ENCODE data around the gene TOR1B.

TOR1B gene

DNA sequence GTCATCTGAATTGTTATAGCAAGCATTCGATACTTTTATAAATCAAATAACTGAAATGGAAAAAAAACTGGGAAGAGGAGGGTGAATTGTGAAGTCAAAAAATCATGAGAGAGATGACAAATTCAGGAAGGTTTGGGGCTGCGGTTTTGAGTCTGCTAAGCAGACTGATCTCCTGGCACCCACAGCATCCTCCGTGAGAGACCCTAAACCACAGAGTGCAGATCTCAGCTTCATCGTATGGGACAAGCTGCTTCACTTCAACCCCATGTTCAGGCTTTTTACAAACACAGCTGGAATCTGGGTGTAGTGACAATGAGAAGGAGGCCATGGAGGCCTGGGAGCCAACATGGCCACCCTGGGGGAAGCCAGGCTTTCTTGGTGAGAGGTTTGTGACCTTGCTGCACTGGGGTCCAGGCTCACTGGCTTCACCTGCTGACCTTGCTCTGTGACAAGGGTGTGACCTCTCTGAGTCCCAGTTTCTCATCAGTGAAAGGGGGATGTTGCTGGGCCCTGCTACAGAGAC, 51.7 kb downstream of the TOR1B start:
- H3K4me3 ChIP-seq (ENCODE audit: low read depth, low read length): no peak overlapping the region
- TF ChIP-seq CTCF (IDR thresholded peaks at IDR 0.05; ENCODE audit: borderline replicate concordance, insufficient read depth, low read depth, low read length): no peak

DNA sequence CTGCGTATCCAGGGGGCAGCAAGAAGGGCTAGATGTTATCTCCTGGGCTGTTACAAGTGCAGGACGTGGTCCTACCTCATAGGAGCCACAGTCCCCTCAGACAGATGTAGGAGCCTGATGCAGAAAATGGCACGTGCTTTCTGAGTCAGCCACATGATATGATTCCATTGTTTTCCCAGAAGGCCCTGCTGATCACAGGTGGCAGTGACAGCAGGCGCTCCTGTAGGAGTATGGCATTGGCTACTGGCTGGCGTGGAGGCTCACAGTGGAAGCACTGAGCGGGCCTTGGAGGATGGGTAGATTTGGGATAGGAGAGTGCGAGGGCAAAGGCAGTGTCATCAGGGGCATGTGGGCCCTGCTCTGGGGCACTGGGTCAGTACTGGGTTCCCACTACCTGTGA, 54.2 kb downstream of the TOR1B start:
- TF ChIP-seq CTCF (IDR thresholded peaks at IDR 0.05; ENCODE audit: borderline replicate concordance, insufficient read depth, low read depth, low read length): no peak
- H3K4me3 ChIP-seq (ENCODE audit: low read depth, low read length): no peak overlapping the region

DNA sequence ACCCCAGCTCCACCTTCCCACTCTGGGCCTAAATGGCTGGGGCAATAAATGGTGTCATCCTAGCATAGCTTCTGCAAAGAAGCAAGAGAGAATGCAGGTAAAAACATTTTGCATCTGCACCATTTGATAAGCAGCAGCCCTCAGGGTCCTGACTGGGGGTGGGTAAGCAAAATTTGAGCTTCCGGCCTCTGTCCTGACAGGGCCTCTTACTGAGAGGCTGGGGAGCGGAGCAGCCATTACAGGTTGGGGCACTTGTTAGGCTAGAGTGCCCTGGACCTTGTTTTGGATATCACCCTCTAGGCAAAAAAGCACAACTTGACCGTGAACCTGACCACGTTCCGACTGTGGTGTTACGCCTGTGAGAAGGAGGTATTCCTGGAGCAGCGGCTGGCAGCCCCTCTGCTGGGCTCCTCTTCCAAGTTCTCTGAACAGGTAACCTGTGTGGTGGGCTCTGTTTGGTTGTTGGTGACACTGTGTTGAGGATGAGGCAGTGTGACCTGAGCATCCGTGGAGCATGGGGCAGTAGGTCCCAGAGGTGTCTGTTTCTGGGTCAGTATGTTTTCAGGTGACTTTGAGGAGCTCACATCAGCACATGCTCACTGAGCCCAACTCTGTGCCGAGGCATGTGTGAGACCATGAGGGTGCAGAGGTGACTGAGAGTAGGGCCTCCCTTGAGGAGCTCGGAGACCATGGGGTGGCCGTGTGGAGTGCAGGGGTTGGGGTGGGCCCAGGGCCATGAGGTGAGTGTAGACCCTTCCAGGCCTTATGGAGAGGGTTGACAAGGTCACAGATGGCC, 55.4 kb downstream of the TOR1B start:
- no peak overlapping the region for H3K4me3 ChIP-seq (ENCODE audit: low read depth, low read length)
- TF ChIP-seq CTCF (IDR thresholded peaks at IDR 0.05; ENCODE audit: borderline replicate concordance, insufficient read depth, low read depth, low read length): no peak
